Astrocyte (in vitro differentiated cells and primary cell): ENCODE data around the gene MED12L. TPM values are rescaled to one million over a fixed set of nuclear protein-coding genes. Genes with fewer than 3 reads are reported as not detected.

Experiments
- DNase-seq: peaks from one replicate; pipeline ENCODE4 v3.0.0-alpha.2; 2010; ENCODE audit warnings: low read depth
- FAIRE-seq: peaks from 2 replicates; lab custom pipeline; 2011; peaks lifted over from hg19 to GRCh38; lab: Jason Lieb, UNC
- H2AFZ ChIP-seq: 2 replicates; pipeline ENCODE4 v1.6.0; 2012; ENCODE audit warnings: low read depth, low read length, inconsistent platforms
- H3K27ac ChIP-seq: 2 replicates; pipeline ENCODE4 v1.5.1; 2011; ENCODE audit warnings: low read depth, low read length, inconsistent platforms
- H3K27me3 ChIP-seq: 2 replicates; pipeline ENCODE4 v1.6.0; 2011; ENCODE audit warnings: low read length, inconsistent platforms; ENCODE audit not compliant: insufficient read depth
- H3K36me3 ChIP-seq: 2 replicates; pipeline ENCODE4 v1.5.1; 2011; ENCODE audit warnings: low read length, inconsistent platforms; ENCODE audit not compliant: insufficient read depth
- H3K4me1 ChIP-seq: 2 replicates; pipeline ENCODE4 v1.5.1; 2011; ENCODE audit warnings: low read length, inconsistent platforms; ENCODE audit not compliant: insufficient read depth
- H3K4me2 ChIP-seq: 2 replicates; pipeline ENCODE4 v1.6.0; 2012; ENCODE audit warnings: low read length, inconsistent platforms
- H3K4me3 ChIP-seq: 2 replicates; pipeline ENCODE4 v1.5.1; 2011; ENCODE audit warnings: low read depth, mild to moderate bottlenecking, low read length, inconsistent platforms; ENCODE audit not compliant: insufficient read depth
- H3K79me2 ChIP-seq: 2 replicates; pipeline ENCODE4 v1.6.0; 2012; ENCODE audit warnings: mild to moderate bottlenecking, low read length, inconsistent platforms; ENCODE audit not compliant: insufficient read depth
- H3K9ac ChIP-seq: 2 replicates; pipeline ENCODE4 v1.6.0; 2012; ENCODE audit warnings: mild to moderate bottlenecking, low read length, inconsistent platforms
- H3K9me3 ChIP-seq: 2 replicates; pipeline ENCODE4 v1.5.1; 2012; ENCODE audit warnings: low read depth, mild to moderate bottlenecking, low read length, inconsistent platforms; ENCODE audit not compliant: insufficient read depth
- H4K20me1 ChIP-seq: 2 replicates; pipeline ENCODE4 v1.6.0; 2012; ENCODE audit warnings: low read length, inconsistent platforms; ENCODE audit not compliant: insufficient read depth
- H3K27ac Mint-ChIP-seq: one replicate; pipeline ENCODE4 v1.8.0; 2021; ENCODE audit warnings: mild to moderate bottlenecking, mixed read lengths; ENCODE audit not compliant: unreplicated experiment
- H3K27me3 Mint-ChIP-seq: one replicate; pipeline ENCODE4 v1.8.0; 2021; ENCODE audit warnings: low read depth, mixed read lengths; ENCODE audit not compliant: unreplicated experiment
- H3K36me3 Mint-ChIP-seq: one replicate; pipeline ENCODE4 v1.8.0; 2021; ENCODE audit warnings: low read depth, mixed read lengths; ENCODE audit not compliant: unreplicated experiment
- H3K4me1 Mint-ChIP-seq: one replicate; pipeline ENCODE4 v1.8.0; 2021; ENCODE audit warnings: low read depth, mixed read lengths; ENCODE audit not compliant: unreplicated experiment
- H3K4me3 Mint-ChIP-seq: one replicate; pipeline ENCODE4 v1.8.0; 2021; ENCODE audit warnings: mild to moderate bottlenecking, moderate library complexity, mixed read lengths; ENCODE audit not compliant: unreplicated experiment
- H3K9me3 Mint-ChIP-seq: one replicate; pipeline ENCODE4 v1.8.0; 2021; ENCODE audit warnings: mild to moderate bottlenecking, mixed read lengths; ENCODE audit not compliant: unreplicated experiment
- EZH2 ChIP-seq: IDR thresholded peaks from 2 replicates; pipeline ENCODE4 v1.6.1; 2012; ENCODE audit warnings: mild to moderate bottlenecking, low read length, inconsistent platforms; ENCODE audit not compliant: insufficient read depth
- total RNA-seq: library from RNA; stranded (reverse); gene quantifications from 2 replicates; pipeline ENCODE4 v1.2.1, GENCODE V29; 2021
- TF ChIP-seq, protein P1 (sequence below): IDR thresholded peaks from 2 replicates; pipeline ENCODE4 v1.5.1; 2011; ENCODE audit warnings: low read depth, mild to moderate bottlenecking, inconsistent platforms, low read length, moderate library complexity; ENCODE audit not compliant: insufficient read depth

MED12L gene
- total RNA-seq, 1 donor from 2014 or later = 8.2 TPM

DNA sequence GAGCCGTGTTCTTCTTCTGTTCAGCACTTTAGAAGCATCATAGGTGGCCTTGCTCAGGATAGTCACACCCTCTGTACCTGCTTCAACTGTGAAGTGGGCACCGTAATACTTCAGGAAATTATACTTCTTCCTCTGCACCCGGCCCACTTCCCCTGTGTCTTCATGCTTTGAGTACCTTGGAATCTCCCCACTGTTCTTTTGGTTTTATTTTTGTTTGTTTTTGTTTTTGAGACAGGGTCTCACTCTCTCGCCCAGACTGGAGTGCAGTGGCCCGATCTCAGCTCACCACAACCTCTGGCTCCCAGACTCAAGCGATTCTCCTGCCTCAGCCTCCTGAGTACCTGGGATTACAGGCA lies 191.2 kb downstream of the MED12L start:
- no peaks in the 10 kb centered on the region for H3K36me3 Mint-ChIP-seq
- no peak overlapping the region for H3K27ac ChIP-seq
- no peak overlapping the region for H3K4me3 Mint-ChIP-seq
- no peak overlapping the region for H3K4me2 ChIP-seq
- no peaks in the 10 kb centered on the region for H3K36me3 ChIP-seq
- no peaks in the 10 kb centered on the region for H3K4me1 ChIP-seq
- no peak overlapping the region for H2AFZ ChIP-seq
- no peak overlapping the region for H3K9ac ChIP-seq
- H3K9me3 Mint-ChIP-seq = no peaks in the 10 kb centered on the region
- no peaks in the 10 kb centered on the region for H3K79me2 ChIP-seq
- H4K20me1 ChIP-seq = no peaks in the 10 kb centered on the region
- no peaks in the 10 kb centered on the region for H3K27me3 ChIP-seq
- no peaks in the 10 kb centered on the region for H3K27me3 Mint-ChIP-seq
- peaks cover 2% of the 10 kb centered on the region for H3K4me1 Mint-ChIP-seq
- FAIRE-seq (no peak), DNase-seq (no peak)
- no peak overlapping the region for H3K27ac Mint-ChIP-seq
- H3K4me3 ChIP-seq = no peak overlapping the region
- TF ChIP-seq, protein P1, sequence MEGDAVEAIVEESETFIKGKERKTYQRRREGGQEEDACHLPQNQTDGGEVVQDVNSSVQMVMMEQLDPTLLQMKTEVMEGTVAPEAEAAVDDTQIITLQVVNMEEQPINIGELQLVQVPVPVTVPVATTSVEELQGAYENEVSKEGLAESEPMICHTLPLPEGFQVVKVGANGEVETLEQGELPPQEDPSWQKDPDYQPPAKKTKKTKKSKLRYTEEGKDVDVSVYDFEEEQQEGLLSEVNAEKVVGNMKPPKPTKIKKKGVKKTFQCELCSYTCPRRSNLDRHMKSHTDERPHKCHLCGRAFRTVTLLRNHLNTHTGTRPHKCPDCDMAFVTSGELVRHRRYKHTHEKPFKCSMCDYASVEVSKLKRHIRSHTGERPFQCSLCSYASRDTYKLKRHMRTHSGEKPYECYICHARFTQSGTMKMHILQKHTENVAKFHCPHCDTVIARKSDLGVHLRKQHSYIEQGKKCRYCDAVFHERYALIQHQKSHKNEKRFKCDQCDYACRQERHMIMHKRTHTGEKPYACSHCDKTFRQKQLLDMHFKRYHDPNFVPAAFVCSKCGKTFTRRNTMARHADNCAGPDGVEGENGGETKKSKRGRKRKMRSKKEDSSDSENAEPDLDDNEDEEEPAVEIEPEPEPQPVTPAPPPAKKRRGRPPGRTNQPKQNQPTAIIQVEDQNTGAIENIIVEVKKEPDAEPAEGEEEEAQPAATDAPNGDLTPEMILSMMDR = no peak
- no peak for TF ChIP-seq EZH2
- H3K9me3 ChIP-seq = no peaks in the 10 kb centered on the region

DNA sequence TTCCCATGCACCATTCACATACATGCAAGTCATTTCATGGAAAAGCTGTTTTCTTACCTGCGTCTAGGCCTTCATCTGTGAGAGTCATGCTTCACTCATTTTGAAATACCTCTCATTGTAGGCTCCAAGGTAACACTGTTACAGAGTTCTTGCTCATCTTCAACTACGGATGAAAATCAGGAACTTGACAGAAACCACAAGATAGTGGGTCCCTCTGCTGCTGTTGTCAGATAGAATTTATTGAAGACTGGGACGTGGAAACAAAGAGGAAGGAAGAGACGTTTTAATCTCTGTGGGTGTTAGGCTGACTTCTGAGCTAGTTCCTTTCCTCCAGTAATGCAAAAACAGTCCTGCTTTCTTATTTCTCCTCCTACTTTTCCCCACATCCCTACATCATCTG lies 192.8 kb downstream of the MED12L start, which contains the start of gene P2RY14:
TSS of gene P2RY14 (minus strand) at position 313 of the 400 bp plus-strand sequence. CDS start 64,226 bp downstream, outside the sequence.
- H4K20me1 ChIP-seq = no peaks in the 10 kb centered on the region
- DNase-seq = no peak
- no peak within 1 kb of the TSS for H2AFZ ChIP-seq
- no peaks in the 10 kb centered on the region for H3K9me3 ChIP-seq
- Mint-ChIP-seq H3K9me3 (no peaks in the 10 kb centered on the region), H3K36me3 (no peaks in the 10 kb centered on the region), H3K27me3 (no peaks in the 10 kb centered on the region), H3K4me1 (peaks cover 2% of the 10 kb centered on the region), H3K4me3 (no peak within 1 kb of the TSS), H3K27ac (no peak within 1 kb of the TSS)
- H3K27ac ChIP-seq = no peak within 1 kb of the TSS
- H3K27me3 ChIP-seq = no peaks in the 10 kb centered on the region
- no peak within 1 kb of the TSS for H3K9ac ChIP-seq
- FAIRE-seq = no peak
- TF ChIP-seq, protein P1 = no peak
- no peak for TF ChIP-seq EZH2
- no peaks in the 10 kb centered on the region for H3K36me3 ChIP-seq
- no peaks in the 10 kb centered on the region for H3K79me2 ChIP-seq
- no peak within 1 kb of the TSS for H3K4me2 ChIP-seq
- no peak within 1 kb of the TSS for H3K4me3 ChIP-seq
- no peaks in the 10 kb centered on the region for H3K4me1 ChIP-seq

DNA sequence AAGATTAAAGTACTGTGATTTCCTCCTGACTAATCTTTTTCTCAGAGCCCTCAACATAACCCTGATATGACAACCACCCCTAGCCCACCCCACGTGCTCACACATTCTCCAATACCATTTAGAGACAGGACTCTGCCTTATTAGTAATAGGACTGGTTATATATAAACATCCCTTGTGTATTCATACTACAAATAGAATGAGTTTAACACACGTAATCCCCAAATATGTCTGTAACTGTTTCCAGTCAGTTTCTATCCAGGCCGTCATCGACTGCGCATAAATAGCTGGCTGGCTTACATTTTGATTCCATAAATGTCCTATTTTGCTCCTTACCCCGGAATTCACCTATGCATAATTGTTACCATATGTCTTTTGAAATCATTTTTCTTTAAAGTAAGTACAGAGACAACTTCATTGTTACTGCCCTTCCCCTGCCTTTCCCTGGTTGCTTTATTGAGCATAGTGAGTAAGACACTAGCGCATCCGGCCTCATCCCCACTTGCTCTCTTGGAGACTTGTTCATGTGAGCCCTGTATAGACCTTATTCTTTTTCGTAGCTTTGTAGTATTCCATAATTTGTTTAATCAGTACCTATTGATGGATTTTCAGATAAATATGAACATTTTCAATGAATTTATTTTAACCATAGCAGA lies 196.3 kb downstream of the MED12L start:
- Histone ChIP-seq H3K27ac (peak overlapping the region; percentile 73), H4K20me1 (no peaks in the 10 kb centered on the region), H3K4me3 (no peak overlapping the region), H3K27me3 (no peaks in the 10 kb centered on the region), H3K4me1 (peaks cover 12% of the 10 kb centered on the region), H3K9ac (peak overlapping the region; percentile 53), H3K4me2 (peak overlapping the region; percentile 25), H2AFZ (no peak overlapping the region), H3K79me2 (no peaks in the 10 kb centered on the region), H3K9me3 (no peaks in the 10 kb centered on the region), H3K36me3 (no peaks in the 10 kb centered on the region)
- no peaks in the 10 kb centered on the region for H3K36me3 Mint-ChIP-seq
- no peaks in the 10 kb centered on the region for H3K27me3 Mint-ChIP-seq
- no peak overlapping the region for H3K4me3 Mint-ChIP-seq
- H3K27ac Mint-ChIP-seq = no peak overlapping the region
- DNase-seq (peak; percentile 35), FAIRE-seq (no peak)
- TF ChIP-seq, protein P1 = no peak
- TF ChIP-seq EZH2 = no peak
- H3K9me3 Mint-ChIP-seq = no peaks in the 10 kb centered on the region
- peaks cover 11% of the 10 kb centered on the region for H3K4me1 Mint-ChIP-seq
